Mucosa of descending colon (tissue), 3 donors: Measurements from ENCODE around the gene GNAI3. TPM values are rescaled to one million over a fixed set of nuclear protein-coding genes. Genes with fewer than 3 reads are reported as not detected.

Experiments used
- ATAC-seq: fragments of 200-7000 bp; cut with Tn5 transposase; one replicate; pipeline ENCODE4 v1.9.1; 2020; ENCODE audit warnings: mild to moderate bottlenecking, moderate library complexity
- DNase-seq, 3 donors: peaks; one replicate each; pipeline ENCODE4 v3.0.0-alpha.2; 2020
- H3K36me3 ChIP-seq: fragments of 200-600 bp; one replicate; pipeline ENCODE4 v1.8.0; 2021; ENCODE audit warnings: low read depth, mild to moderate bottlenecking
- H3K4me1 ChIP-seq: fragments of 200-600 bp; one replicate; pipeline ENCODE4 v1.8.0; 2021; ENCODE audit warnings: low read depth, mild to moderate bottlenecking
- H3K4me3 ChIP-seq: fragments of 200-600 bp; one replicate; pipeline ENCODE4 v1.8.0; 2021; ENCODE audit warnings: mild to moderate bottlenecking
- H3K9me3 ChIP-seq: fragments of 200-600 bp; one replicate; pipeline ENCODE4 v1.8.0; 2021; ENCODE audit warnings: mild to moderate bottlenecking
- CTCF ChIP-seq: fragments of 200-600 bp; IDR thresholded peaks from one replicate; pipeline ENCODE4 v1.8.0; 2022; ENCODE audit warnings: antibody characterized with exemption, mild to moderate bottlenecking
- intact Hi-C, 2 donors: fragments of 100-400 bp; cut with DNase I in 1 of 2; cut with micrococcal nuclease in 1 of 2; formaldehyde crosslinking; loops; one replicate each; pipeline versions ENCODE4 v1.11.0 to v1.11.1; 2022; cut with DNase I, micrococcal nuclease
- total RNA-seq, 3 donors: library from RNA; stranded (reverse); fragmentation: NEBNext Ultra II Directional in 2 of 3; extraction: Animal tissue kit (Norgen Biotek cat#: 25700) in 2 of 3; gene quantifications; one replicate each; pipeline versions ENCODE4 v1.2.1 to v1.2.4, GENCODE V29; 2021 to 2023
- donor health status: DM: no; HTN: no; CAD: no; lungs with moderate emphysema.
- donor health status: DM: no; HTN: no; CAD: no.
- donor health status: DM: no; HTN: yes; CAD: no.

The GNAI3 gene
- total RNA-seq, 3 donors from 2014 or later: 6.5 to 8.3 (median 7.6) TPM

GRCh38 chr1:109640285-109640865 lies 92.0 kb downstream of the GNAI3 start:
- Histone ChIP-seq H3K4me1 (peaks cover 13% of the 10 kb centered on the region), H3K9me3 (no peaks in the 10 kb centered on the region), H3K36me3 (no peaks in the 10 kb centered on the region), H3K4me3 (no peak overlapping the region)
- peak; percentile 89 for ATAC-seq
- intact Hi-C loops: loop anchor here (5.0 to 10.0 kb wide), 3 partner anchors 93 to 344 kb away; partner anchors contain the start of genes AHCYL1 (in 1 of the 2) and GNAI3 (in 1 of the 2)
- peak; percentile 79 to 98 (median 93) for DNase-seq
- TF ChIP-seq CTCF: peak; percentile 97

- no peak for TF ChIP-seq CTCF
- no peaks in the 10 kb centered on the region for H3K36me3 ChIP-seq
- ATAC-seq (no peak), DNase-seq (no peak)
- intact Hi-C loops: loop anchor here (5.0 to 10.0 kb wide), 3 partner anchors 94 to 344 kb away; partner anchors contain the start of genes AHCYL1 (in 1 of the 2) and GNAI3 (in 1 of the 2)
- H3K9me3 ChIP-seq: no peaks in the 10 kb centered on the region
- no peak overlapping the region for H3K4me3 ChIP-seq
- peaks cover 7% of the 10 kb centered on the region for H3K4me1 ChIP-seq
Measured at GRCh38 chr1:109641078-109641740, 92.8 kb downstream of the GNAI3 start.

DNA sequence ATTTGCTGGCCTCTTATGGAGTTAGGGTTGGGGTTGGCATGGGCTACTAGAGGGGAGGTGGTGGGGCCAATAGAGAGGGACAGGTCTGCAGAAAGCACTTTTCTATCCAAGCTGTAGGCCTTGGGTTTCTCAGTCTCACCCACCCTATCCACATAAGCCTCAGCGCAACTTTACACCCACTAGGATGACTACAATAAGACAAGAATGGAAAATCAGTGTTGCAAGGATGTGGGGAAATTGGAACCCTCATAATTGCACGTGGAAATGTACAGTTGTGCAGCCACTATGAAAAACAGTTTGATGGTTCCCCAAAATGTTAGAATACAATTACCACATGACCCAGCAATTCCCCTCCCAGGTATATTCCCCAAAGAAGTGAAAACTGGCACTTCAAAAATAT lies 93.4 kb downstream of the GNAI3 start:
- Histone ChIP-seq H3K4me3 (no peak overlapping the region), H3K9me3 (no peaks in the 10 kb centered on the region), H3K36me3 (no peaks in the 10 kb centered on the region), H3K4me1 (peaks cover 7% of the 10 kb centered on the region)
- no peak for DNase-seq
- TF ChIP-seq CTCF: no peak
- no peak for ATAC-seq
- intact Hi-C loops: loop anchor here (5.0 to 10.0 kb wide), 3 partner anchors 95 to 343 kb away; partner anchors contain the start of genes AHCYL1 (in 1 of the 2) and GNAI3 (in 1 of the 2)

DNA sequence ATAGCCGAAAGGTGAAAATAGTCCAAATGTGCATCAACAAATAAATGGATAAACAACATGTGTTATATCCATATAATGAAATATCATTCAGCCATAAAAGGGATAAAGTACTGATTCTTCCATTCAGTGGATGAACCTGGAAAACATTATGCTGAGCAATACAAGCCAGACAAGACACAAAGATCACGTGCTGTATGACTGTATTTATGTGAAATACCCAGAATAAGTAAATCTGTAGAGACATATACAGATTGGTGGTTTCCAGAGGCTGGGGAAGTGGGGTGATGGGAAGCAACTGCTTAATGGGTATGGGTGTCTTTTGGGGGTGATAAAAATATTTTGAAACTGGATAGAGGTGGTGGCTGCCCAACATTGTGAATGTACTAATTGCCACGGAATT lies 94.2 kb downstream of the GNAI3 start:
- intact Hi-C loops: loop anchor here (5.0 to 10.0 kb wide), 3 partner anchors 95 to 342 kb away; partner anchors contain the start of genes AHCYL1 (in 1 of the 2) and GNAI3 (in 1 of the 2)

More for the DNA sequence above, 94.2 kb downstream of the GNAI3 start:
- Histone ChIP-seq H3K4me3 (no peak overlapping the region), H3K4me1 (peaks cover 7% of the 10 kb centered on the region), H3K36me3 (no peaks in the 10 kb centered on the region), H3K9me3 (no peaks in the 10 kb centered on the region)
- TF ChIP-seq CTCF: no peak
- ATAC-seq: no peak
- no peak for DNase-seq
